Measurements from ENCODE around the gene HNRNPD.
"Not testable (repeated sequence)": the region's sequence is repeated elsewhere in the genome, so short reads cannot be mapped to it uniquely, and the experiment has no call there.

HNRNPD gene

GRCh38 chr4:82372517-82373485 is 990 bp downstream of the HNRNPD start:
- DNase-seq, result peak; percentile 52

DNA sequence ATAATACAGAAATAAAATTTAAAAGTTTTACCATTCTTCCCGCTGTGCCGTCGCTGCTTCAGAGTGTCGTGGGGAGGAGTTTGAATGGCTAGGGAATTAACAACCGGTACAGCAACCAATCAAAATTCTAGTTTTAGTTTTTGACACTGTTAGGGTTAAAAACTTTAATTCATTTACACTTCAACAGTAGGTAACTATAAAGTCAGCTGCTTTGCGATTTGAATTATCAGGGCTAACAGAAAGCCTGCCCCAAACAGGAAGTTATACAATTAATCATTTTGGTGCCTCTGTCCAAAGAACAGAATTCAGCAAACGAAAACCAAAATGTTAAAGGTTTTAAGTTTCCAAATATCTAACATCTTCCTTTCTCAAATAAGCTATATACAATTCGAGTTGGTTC is 2.3 kb downstream of the HNRNPD start:
- DNase-seq, result no peak

GRCh38 chr4:82367438-82368097 is 6.2 kb downstream of the HNRNPD start:
- DNase-seq, result no peak

- not testable (repeated sequence) for DNase-seq
Measured at GRCh38 chr4:82366431-82366830, 7.4 kb downstream of the HNRNPD start.

- DNase-seq, result no peak
Measured at GRCh38 chr4:82363896-82364487, 9.8 kb downstream of the HNRNPD start.

DNA sequence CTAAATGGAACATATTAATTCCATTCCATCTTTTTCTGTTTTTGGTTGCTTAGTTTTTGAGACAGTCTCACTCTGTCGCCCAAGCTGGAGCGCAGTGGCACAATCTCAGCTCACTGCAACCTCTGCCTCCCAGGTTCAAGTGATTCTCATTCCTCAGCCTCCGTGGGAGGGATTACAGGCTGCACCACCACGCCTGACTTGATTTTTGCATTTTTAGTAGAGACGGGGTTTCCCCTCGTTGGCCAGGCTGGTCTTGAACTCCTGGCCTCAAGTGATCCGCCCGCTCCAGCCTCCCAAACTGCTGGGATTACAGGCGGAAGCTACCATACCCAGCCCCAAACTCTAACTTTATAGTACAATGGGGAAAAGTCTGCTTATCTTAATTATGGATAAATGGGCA is 11.2 kb downstream of the HNRNPD start:
- no peak for DNase-seq

DNA sequence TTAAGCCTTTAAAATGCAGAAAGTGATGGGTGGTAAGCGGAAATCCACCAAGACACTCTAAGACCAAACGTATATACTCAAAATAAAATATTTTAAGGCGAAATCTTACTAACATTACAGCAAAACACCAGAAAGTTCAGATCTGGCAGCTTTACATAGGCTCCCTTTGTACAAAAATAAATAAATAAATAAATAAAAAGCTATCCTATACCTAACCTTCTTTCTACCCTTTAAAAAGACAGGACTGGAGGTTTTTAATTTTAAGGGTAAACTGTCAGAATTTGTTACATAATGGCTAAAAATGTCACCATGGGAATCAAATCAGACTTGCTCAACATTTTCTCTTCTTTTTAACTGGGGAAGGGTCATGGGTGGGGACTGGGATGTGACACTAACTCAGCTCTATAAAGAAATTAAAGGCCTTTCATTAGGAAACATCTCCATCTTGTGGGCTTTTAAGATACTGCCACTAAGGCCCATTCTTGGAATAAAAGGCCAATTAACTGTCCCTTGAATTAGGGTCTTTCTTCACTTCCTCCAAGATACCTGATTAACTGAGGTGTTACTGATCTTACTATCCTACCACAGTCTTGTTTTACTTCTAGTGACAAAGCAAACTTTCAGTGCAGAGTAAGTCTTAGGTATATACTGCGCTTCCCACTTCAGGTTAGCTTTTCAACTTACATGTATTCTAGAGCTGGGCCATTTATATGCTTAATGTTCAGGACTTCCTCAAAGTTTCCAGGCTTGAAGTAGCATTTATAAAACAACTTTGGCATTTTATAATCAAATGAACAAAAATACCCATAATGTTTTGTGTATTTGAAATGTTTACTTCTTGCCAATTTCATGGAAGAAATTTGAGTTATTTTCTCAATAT is 13.3 kb downstream of the HNRNPD start:
- DNase-seq, result no peak

DNA sequence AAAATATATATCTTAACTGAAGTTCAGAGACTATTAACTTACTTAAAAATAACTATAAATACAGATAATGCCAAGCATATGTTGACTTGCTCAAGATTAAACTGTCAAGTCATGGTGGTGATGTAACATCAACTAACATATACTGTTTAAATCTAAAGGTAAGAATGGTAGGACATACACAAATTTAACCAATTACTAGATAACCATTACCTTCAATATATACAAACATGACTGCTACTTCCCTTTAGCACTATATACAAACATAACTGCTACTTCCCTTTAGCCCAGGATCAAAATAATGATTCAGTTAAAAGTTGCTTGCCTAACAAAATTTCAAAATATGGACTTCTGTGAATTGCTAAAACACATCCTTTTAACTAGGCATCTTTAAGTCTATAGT is 14.9 kb downstream of the HNRNPD start:
- DNase-seq, result no peak

GRCh38 chr4:82357640-82358039 is 16.2 kb downstream of the HNRNPD start:
- DNase-seq, result no peak

DNA sequence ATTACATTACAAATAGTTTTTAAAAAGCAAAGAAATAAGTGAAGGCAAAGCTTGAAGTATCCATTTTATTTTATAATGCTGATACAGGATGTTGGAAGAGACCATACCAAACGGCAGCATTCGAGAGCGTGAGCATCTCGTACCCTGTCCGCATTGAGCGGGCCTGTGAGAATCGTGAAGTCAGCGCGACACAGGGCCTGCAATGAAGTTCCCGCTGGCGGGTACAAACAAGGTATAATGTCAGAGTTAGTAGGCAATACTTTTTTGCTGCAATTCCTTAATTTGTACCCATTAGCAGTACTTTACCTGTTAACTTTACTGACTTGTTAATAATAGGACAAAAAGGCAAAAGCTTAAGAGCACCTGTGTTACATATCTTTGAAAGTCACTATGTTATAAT is 19.0 kb downstream of the HNRNPD start:
- no peak for DNase-seq

DNA sequence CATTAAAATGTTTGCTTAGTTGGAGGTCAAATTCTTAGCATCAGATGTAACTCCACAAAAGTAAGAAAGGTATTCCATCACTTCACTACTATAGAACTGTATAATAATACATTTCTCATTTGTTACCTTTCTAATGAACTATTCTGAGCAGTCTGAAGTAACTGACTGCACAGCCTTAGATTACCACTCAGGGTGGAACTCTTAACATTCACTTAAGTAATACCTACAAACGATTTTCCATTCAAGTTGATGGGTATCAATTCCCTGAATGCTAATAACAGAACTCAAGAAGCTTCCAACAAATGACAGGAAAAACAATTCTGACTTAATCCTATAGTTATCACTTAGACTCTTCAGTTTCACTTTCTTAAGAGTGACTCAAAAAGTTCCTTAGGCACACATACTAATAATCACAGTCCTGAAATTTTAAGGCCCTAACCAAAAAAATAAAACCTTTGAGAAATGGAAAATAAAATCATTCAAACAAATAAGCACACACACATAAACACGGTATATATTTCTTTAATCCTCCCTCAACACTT is 20.9 kb downstream of the HNRNPD start:
- DNase-seq, result no peak

DNA sequence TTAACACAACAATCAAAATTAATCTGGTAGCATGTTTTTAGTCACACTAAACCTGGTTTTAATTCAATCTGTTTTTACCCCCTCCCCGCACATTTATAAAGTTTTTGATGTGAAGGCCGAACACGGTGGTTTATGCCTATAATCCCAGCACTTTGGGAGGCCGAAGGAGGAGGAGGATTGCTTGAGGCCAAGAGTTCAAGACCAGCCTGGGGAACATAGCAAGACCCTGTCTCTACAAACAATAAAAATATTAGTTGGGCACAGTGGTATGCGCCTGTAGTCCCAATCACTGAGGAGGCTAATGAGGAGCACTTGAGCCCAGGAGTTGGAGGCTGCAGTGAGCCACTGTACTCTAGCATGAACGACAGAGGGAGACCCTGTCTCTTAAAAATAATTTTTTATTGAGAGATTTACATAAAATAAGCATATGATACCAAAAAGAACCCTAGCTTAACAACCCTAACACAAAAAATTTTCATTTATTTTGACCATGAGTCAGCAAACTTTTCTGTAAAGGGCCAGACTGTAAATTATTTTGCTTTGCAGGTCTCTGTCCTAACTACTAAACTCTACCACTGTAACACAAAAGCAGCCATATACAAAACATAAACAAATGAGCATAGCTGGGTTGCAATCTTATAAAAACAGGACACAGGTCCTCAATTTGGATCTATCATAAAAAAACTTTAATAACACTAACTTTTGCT is 21.5 kb downstream of the HNRNPD start:
- no peak for DNase-seq

GRCh38 chr4:82346126-82346525 is 27.7 kb downstream of the HNRNPD start:
- no peak for DNase-seq

GRCh38 chr4:82335043-82335442 is 38.7 kb downstream of the HNRNPD start:
- DNase-seq, result no peak

GRCh38 chr4:82333641-82334040 is 40.1 kb downstream of the HNRNPD start:
- not testable (repeated sequence) for DNase-seq

DNA sequence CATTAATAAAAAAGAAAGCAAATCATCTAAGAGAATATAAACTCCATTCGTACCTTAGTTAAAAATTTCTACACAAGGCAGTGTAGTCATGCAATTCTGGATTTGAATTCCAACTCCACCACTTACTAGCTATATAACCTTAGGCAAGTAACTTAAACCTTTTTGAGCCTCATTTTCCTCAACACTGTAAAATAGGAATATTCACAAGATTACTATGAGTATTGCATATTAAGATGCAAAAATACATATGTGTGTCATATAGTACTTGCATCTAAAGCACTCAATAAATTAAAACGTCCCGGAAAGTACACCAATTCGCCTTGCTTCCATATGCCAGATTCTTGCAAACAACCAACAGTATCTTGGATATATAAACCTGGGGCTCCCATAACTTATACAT is 42.0 kb downstream of the HNRNPD start:
- no peak for DNase-seq

- DNase-seq, result no peak
Measured at GRCh38 chr4:82320351-82320750, 53.4 kb downstream of the HNRNPD start.

GRCh38 chr4:82303063-82303462 is 70.7 kb downstream of the HNRNPD start:
- DNase-seq, result not testable (repeated sequence)
